ENCODE measurements around the gene ASIC4. TPM values are rescaled to one million over a fixed set of nuclear protein-coding genes. Genes with fewer than 3 reads are reported as not detected.

ASIC4 gene
- total and polyA plus RNA-seq, 2 of the 13 experiments (the other 11 are each of a cell fraction or from before 2014, with no cell fraction given), result 0.03 TPM; not detected in 1

- TF ChIP-seq SMAD9 (CRISPR knock-in tag; IDR thresholded peaks at IDR 0.05), result no peak
- TF ChIP-seq TFDP1 (CRISPR knock-in tag; IDR thresholded peaks at IDR 0.05; ENCODE audit: borderline replicate concordance), result peak; percentile 45; the same call in 1 of the 2 replicates
- no peak for TF ChIP-seq E2F1 (CRISPR knock-in tag; IDR thresholded peaks at IDR 0.05)
- TF ChIP-seq, protein P1, sequence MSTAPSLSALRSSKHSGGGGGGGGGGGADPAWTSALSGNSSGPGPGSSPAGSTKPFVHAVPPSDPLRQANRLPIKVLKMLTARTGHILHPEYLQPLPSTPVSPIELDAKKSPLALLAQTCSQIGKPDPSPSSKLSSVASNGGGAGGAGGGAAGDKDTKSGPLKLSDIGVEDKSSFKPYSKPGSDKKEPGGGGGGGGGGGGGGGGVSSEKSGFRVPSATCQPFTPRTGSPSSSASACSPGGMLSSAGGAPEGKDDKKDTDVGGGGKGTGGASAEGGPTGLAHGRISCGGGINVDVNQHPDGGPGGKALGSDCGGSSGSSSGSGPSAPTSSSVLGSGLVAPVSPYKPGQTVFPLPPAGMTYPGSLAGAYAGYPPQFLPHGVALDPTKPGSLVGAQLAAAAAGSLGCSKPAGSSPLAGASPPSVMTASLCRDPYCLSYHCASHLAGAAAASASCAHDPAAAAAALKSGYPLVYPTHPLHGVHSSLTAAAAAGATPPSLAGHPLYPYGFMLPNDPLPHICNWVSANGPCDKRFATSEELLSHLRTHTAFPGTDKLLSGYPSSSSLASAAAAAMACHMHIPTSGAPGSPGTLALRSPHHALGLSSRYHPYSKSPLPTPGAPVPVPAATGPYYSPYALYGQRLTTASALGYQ (CRISPR knock-in tag; IDR thresholded peaks at IDR 0.05), result no peak
- no peak for TF ChIP-seq MATR3 (CRISPR knock-in tag; IDR thresholded peaks at IDR 0.05)
- TF ChIP-seq, protein P2, sequence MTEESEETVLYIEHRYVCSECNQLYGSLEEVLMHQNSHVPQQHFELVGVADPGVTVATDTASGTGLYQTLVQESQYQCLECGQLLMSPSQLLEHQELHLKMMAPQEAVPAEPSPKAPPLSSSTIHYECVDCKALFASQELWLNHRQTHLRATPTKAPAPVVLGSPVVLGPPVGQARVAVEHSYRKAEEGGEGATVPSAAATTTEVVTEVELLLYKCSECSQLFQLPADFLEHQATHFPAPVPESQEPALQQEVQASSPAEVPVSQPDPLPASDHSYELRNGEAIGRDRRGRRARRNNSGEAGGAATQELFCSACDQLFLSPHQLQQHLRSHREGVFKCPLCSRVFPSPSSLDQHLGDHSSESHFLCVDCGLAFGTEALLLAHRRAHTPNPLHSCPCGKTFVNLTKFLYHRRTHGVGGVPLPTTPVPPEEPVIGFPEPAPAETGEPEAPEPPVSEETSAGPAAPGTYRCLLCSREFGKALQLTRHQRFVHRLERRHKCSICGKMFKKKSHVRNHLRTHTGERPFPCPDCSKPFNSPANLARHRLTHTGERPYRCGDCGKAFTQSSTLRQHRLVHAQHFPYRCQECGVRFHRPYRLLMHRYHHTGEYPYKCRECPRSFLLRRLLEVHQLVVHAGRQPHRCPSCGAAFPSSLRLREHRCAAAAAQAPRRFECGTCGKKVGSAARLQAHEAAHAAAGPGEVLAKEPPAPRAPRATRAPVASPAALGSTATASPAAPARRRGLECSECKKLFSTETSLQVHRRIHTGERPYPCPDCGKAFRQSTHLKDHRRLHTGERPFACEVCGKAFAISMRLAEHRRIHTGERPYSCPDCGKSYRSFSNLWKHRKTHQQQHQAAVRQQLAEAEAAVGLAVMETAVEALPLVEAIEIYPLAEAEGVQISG (CRISPR knock-in tag; IDR thresholded peaks at IDR 0.05), result peak; percentile 86
- TF ChIP-seq, protein P3, sequence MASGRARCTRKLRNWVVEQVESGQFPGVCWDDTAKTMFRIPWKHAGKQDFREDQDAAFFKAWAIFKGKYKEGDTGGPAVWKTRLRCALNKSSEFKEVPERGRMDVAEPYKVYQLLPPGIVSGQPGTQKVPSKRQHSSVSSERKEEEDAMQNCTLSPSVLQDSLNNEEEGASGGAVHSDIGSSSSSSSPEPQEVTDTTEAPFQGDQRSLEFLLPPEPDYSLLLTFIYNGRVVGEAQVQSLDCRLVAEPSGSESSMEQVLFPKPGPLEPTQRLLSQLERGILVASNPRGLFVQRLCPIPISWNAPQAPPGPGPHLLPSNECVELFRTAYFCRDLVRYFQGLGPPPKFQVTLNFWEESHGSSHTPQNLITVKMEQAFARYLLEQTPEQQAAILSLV (CRISPR knock-in tag; IDR thresholded peaks at IDR 0.05; ENCODE audit: borderline replicate concordance), result peak; percentile 70; the same call in 1 of the 2 replicates
- TF ChIP-seq MIER3 (CRISPR knock-in tag; IDR thresholded peaks at IDR 0.05; ENCODE audit: borderline replicate concordance), result no peak; the same call in 1 of the 2 replicates
- TF ChIP-seq ZBTB26 (CRISPR knock-in tag; IDR thresholded peaks at IDR 0.05; ENCODE audit: borderline replicate concordance), result peak; percentile 72; the same call in 1 of the 2 replicates
- TF ChIP-seq GATAD2A (CRISPR knock-in tag; IDR thresholded peaks at IDR 0.05), result peak; percentile 41
- no peak; the same call in 1 of the 2 replicates for TF ChIP-seq BHLHE40 (IDR thresholded peaks at IDR 0.05; ENCODE audit: low read length)
- TF ChIP-seq ZSCAN29 (CRISPR knock-in tag; conservative IDR thresholded peaks at IDR 0.05), result peak; percentile 91
- TF ChIP-seq KAT2B (IDR thresholded peaks at IDR 0.05; ENCODE audit: borderline replicate concordance, low read depth, low read length), result no peak
- TF ChIP-seq ZNF768 (CRISPR knock-in tag; IDR thresholded peaks at IDR 0.05), result peak; percentile 81; the same call in 1 of the 2 replicates
- TF ChIP-seq, protein P4, sequence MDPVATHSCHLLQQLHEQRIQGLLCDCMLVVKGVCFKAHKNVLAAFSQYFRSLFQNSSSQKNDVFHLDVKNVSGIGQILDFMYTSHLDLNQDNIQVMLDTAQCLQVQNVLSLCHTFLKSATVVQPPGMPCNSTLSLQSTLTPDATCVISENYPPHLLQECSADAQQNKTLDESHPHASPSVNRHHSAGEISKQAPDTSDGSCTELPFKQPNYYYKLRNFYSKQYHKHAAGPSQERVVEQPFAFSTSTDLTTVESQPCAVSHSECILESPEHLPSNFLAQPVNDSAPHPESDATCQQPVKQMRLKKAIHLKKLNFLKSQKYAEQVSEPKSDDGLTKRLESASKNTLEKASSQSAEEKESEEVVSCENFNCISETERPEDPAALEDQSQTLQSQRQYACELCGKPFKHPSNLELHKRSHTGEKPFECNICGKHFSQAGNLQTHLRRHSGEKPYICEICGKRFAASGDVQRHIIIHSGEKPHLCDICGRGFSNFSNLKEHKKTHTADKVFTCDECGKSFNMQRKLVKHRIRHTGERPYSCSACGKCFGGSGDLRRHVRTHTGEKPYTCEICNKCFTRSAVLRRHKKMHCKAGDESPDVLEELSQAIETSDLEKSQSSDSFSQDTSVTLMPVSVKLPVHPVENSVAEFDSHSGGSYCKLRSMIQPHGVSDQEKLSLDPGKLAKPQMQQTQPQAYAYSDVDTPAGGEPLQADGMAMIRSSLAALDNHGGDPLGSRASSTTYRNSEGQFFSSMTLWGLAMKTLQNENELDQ (CRISPR knock-in tag; IDR thresholded peaks at IDR 0.05; ENCODE audit: borderline replicate concordance), result no peak
- TF ChIP-seq ZNF674 (CRISPR knock-in tag; IDR thresholded peaks at IDR 0.05; ENCODE audit: low read depth), result 0 out of 2 replicates have a peak, but pooled peaks have one; percentile 31
- no peak for TF ChIP-seq ZNF878 (CRISPR knock-in tag; IDR thresholded peaks at IDR 0.05)
These were observed 27.4 kb downstream of the ASIC4 start (continued) for GRCh38 chr2:219541611-219542180.

Data from HepG2 (cell line).